ENCODE measurements around the gene TMEM151B.

DNA sequence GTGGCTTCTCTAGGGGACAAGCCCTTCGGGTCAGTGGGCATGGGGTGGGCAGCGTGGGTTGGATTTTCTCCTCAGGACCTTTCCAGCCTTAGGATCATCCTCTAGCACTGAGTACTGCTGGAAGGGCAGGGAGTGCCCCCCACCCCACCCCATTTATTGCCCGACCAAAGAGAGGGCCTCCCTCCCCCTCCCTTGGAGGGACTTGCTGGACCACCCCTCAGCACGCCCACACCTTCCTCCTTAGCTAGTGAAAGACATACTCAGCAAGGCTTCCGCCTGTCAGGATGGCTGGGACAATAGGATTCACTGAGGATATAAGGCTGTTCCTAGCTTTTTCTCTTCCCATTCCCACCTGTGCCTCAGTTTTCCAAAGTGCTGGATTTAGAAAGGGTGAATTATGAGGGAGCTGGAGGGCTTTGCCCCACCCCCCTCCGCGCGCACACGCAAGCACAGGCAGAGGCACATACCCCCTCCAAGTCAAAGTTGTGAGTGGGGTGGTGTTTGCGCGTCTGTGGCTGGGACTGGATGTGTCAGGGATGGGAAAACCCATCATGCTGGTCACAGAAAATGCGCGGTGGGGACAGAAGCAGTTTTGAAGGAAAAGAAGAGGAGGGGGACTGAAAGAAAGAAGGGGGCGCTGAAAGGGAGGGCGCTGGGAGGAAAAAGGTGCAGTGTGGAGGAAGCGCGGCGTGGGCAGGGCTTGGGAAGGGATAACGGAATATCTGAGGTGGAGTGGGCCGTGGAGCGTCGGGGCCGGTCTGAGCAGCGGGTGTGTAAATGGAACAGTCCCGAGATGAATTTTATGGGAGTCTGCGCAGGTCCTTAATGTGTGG lies 47.5 kb upstream of the TMEM151B start:
- no peak for TF ChIP-seq EP300 (IDR thresholded peaks at IDR 0.05; ENCODE audit: borderline replicate concordance)
- TF ChIP-seq YY1 (IDR thresholded peaks at IDR 0.05; ENCODE audit: low read depth) = no peak
- TF ChIP-seq TAF1 (IDR thresholded peaks at IDR 0.05; ENCODE audit: low read depth) = no peak
- TF ChIP-seq, protein P1, sequence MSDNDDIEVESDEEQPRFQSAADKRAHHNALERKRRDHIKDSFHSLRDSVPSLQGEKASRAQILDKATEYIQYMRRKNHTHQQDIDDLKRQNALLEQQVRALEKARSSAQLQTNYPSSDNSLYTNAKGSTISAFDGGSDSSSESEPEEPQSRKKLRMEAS (IDR thresholded peaks at IDR 0.05) = no peak
- TF ChIP-seq, protein P2, sequence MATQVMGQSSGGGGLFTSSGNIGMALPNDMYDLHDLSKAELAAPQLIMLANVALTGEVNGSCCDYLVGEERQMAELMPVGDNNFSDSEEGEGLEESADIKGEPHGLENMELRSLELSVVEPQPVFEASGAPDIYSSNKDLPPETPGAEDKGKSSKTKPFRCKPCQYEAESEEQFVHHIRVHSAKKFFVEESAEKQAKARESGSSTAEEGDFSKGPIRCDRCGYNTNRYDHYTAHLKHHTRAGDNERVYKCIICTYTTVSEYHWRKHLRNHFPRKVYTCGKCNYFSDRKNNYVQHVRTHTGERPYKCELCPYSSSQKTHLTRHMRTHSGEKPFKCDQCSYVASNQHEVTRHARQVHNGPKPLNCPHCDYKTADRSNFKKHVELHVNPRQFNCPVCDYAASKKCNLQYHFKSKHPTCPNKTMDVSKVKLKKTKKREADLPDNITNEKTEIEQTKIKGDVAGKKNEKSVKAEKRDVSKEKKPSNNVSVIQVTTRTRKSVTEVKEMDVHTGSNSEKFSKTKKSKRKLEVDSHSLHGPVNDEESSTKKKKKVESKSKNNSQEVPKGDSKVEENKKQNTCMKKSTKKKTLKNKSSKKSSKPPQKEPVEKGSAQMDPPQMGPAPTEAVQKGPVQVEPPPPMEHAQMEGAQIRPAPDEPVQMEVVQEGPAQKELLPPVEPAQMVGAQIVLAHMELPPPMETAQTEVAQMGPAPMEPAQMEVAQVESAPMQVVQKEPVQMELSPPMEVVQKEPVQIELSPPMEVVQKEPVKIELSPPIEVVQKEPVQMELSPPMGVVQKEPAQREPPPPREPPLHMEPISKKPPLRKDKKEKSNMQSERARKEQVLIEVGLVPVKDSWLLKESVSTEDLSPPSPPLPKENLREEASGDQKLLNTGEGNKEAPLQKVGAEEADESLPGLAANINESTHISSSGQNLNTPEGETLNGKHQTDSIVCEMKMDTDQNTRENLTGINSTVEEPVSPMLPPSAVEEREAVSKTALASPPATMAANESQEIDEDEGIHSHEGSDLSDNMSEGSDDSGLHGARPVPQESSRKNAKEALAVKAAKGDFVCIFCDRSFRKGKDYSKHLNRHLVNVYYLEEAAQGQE (IDR thresholded peaks at IDR 0.05; ENCODE audit: low read depth) = no peak
- no peak for TF ChIP-seq CEBPB (IDR thresholded peaks at IDR 0.05)
- no peak for TF ChIP-seq TCF12 (IDR thresholded peaks at IDR 0.05; ENCODE audit: low read depth)
- no peak for TF ChIP-seq RAD21 (IDR thresholded peaks at IDR 0.05; ENCODE audit: low read depth)
- TF ChIP-seq ZBTB7A (IDR thresholded peaks at IDR 0.05; ENCODE audit: low read depth) = no peak
- TF ChIP-seq FOXM1 (IDR thresholded peaks at IDR 0.05; ENCODE audit: borderline replicate concordance, low read depth) = no peak
